Measurements from ENCODE around the gene NDST3. TPM values are rescaled to one million over a fixed set of nuclear protein-coding genes. Genes with fewer than 3 reads are reported as not detected.

Gene NDST3
- polyA plus RNA-seq, 2 donors, result 0.02 TPM

DNA sequence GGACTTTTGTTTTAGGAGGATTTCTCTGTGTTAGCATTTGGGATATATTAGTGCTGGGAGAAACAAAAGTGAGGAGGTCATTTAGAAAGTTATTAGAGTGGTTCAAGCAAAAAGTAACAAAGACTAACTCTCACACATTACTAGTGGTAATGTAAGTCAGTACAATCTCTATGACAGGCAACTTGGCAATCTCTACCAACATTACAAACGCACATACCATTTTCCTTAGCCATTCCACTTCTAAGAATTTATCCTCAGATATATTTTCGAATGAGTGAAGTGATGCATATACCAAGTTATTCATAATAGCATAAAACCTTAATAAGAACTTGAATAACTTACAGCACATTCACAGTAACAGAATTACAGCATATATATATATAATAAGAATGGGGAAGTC is 172.3 kb downstream of the NDST3 start:
- no peaks in the 10 kb centered on the region for H3K4me1 ChIP-seq (ENCODE audit: control insufficient read depth in 2 of 2, insufficient read depth in 2 of 2, low read length in 1 of 2)
- WGBS, 2 donors, result 83 to 94% methylated on average over 2 of the region's 2 CpGs
- H3K4me3 ChIP-seq (ENCODE audit: low read depth in 1 of 2, low read length in 2 of 2), result no peak overlapping the region
- no peaks in the 10 kb centered on the region for H3K27me3 ChIP-seq (ENCODE audit: control insufficient read depth in 1 of 2, insufficient read depth in 2 of 2, low read length in 2 of 2)
- no peak overlapping the region for H3K27ac ChIP-seq (ENCODE audit: low read depth in 2 of 2, low read length in 1 of 2)
- no peaks in the 10 kb centered on the region for H3K36me3 ChIP-seq (ENCODE audit: control insufficient read depth in 2 of 2, insufficient read depth in 2 of 2, low read length in 1 of 2)
- no peaks in the 10 kb centered on the region for H3K9me3 ChIP-seq (ENCODE audit: control insufficient read depth in 2 of 2, insufficient read depth in 1 of 2, low read depth in 1 of 2, low read length in 1 of 2)

DNA sequence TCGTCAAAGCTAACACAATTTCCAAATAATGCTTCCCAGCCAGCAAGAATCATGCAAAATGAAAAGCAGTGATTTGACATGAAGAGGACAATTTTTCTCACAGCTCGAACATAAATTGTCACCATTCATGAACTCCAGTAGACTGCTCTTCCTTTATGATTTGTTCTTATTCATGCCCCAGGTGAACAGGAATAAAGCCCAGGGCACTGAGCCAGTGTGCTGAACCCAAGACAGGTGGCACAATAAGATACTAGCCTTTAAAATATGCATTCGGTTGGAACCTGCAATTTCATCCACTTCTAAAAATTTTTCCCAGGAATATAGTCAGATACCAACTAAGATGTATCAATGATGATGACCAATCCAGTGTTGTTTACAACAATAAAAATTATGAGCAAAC is 178.8 kb downstream of the NDST3 start:
- H3K36me3 ChIP-seq (ENCODE audit: control insufficient read depth in 2 of 2, insufficient read depth in 2 of 2, low read length in 1 of 2), result no peaks in the 10 kb centered on the region
- no peaks in the 10 kb centered on the region for H3K4me1 ChIP-seq (ENCODE audit: control insufficient read depth in 2 of 2, insufficient read depth in 2 of 2, low read length in 1 of 2)
- no peaks in the 10 kb centered on the region for H3K9me3 ChIP-seq (ENCODE audit: control insufficient read depth in 2 of 2, insufficient read depth in 1 of 2, low read depth in 1 of 2, low read length in 1 of 2)
- no peak overlapping the region for H3K27ac ChIP-seq (ENCODE audit: low read depth in 2 of 2, low read length in 1 of 2)
- H3K27me3 ChIP-seq (ENCODE audit: control insufficient read depth in 1 of 2, insufficient read depth in 2 of 2, low read length in 2 of 2), result no peaks in the 10 kb centered on the region
- WGBS, 2 donors, result 75 to 83% methylated on average over 3 of the region's 3 CpGs
- no peak overlapping the region for H3K4me3 ChIP-seq (ENCODE audit: low read depth in 1 of 2, low read length in 2 of 2)

DNA sequence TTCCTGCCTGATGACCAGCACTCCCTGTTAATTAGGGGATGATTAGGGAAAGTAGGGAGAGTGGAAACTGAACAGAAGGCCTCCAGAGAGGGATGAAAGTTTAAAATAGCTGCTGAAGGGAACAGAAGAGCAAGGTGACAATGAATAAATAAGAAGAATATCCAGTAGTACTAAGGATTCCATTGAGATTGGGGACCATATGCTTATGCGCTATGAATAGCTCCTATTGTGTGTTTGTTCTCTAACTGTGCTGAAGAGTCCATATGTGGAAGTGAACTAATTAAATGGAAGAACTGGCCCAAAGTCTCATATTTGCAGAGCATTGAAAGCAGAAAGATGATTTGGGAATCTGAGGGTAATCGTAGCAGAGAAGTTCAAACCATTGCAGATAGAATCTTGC is 181.5 kb downstream of the NDST3 start:
- WGBS, 2 donors, result 92 to 93% methylated on average over 2 of the region's 2 CpGs
- no peak overlapping the region for H3K4me3 ChIP-seq (ENCODE audit: low read depth in 1 of 2, low read length in 2 of 2)
- no peak overlapping the region for H3K27ac ChIP-seq (ENCODE audit: low read depth in 2 of 2, low read length in 1 of 2)
- H3K9me3 ChIP-seq (ENCODE audit: control insufficient read depth in 2 of 2, insufficient read depth in 1 of 2, low read depth in 1 of 2, low read length in 1 of 2), result no peaks in the 10 kb centered on the region
- H3K36me3 ChIP-seq (ENCODE audit: control insufficient read depth in 2 of 2, insufficient read depth in 2 of 2, low read length in 1 of 2), result no peaks in the 10 kb centered on the region
- H3K4me1 ChIP-seq (ENCODE audit: control insufficient read depth in 2 of 2, insufficient read depth in 2 of 2, low read length in 1 of 2), result no peaks in the 10 kb centered on the region
- H3K27me3 ChIP-seq (ENCODE audit: control insufficient read depth in 1 of 2, insufficient read depth in 2 of 2, low read length in 2 of 2), result no peaks in the 10 kb centered on the region

DNA sequence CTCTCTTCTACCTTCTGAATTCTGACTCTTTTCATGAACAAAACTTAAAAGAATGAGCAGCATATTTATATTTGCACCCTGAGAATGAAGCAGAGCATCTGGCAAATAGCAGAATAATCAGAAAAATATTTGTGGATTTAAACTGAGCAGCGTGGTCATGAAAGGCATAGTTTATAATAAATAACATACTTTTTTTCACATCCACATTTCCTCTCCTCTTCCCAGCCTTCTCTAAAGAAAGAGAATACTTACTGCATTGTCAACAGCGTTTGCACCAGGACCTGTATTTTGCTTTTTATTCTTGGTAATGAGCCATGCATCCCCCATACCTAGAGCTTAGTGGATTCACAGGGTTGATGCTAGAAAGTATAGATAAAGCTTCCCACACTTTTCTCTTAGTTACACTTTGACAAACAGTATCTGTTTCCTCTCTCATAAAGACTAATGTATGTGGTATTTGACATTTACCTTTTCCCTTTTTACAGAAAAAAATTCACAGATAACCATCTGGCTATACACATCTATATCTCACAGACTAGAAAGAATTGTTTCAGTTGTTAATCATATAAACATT is 187.0 kb downstream of the NDST3 start:
- 30 to 37% methylated on average over 2 of the region's 2 CpGs for WGBS, 2 donors
- H3K4me3 ChIP-seq (ENCODE audit: low read depth in 1 of 2, low read length in 2 of 2), result no peak overlapping the region
- no peaks in the 10 kb centered on the region for H3K27me3 ChIP-seq (ENCODE audit: control insufficient read depth in 1 of 2, insufficient read depth in 2 of 2, low read length in 2 of 2)
- no peak overlapping the region for H3K27ac ChIP-seq (ENCODE audit: low read depth in 2 of 2, low read length in 1 of 2)
- no peaks in the 10 kb centered on the region for H3K36me3 ChIP-seq (ENCODE audit: control insufficient read depth in 2 of 2, insufficient read depth in 2 of 2, low read length in 1 of 2)
- H3K9me3 ChIP-seq (ENCODE audit: control insufficient read depth in 2 of 2, insufficient read depth in 1 of 2, low read depth in 1 of 2, low read length in 1 of 2), result no peaks in the 10 kb centered on the region
- H3K4me1 ChIP-seq (ENCODE audit: control insufficient read depth in 2 of 2, insufficient read depth in 2 of 2, low read length in 1 of 2), result no peaks in the 10 kb centered on the region

DNA sequence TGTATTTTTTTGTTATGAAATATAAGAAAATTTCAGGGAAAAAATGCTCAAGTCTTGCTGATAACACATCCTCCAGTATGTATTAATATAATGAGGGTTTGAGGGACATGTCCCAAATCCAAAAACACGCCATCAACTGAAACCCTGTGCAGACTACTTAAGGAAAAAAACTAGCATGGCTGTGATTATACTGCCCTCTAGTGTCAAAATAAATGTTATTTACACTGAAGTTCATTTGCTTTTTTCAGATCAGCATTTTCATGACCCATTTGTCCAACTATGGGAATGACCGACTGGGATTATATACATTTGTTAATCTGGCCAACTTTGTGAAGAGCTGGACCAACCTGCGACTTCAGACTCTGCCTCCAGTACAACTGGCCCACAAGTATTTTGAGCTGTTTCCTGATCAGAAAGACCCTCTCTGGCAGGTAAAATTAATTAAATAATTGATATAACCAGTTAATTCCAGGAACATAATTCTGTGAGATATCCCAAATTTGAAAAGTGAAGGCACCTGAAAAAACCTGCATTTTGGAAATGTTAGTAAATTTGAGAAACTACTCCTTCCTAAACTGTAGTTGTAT is 190.1 kb downstream of the NDST3 start:
- H3K4me3 ChIP-seq (ENCODE audit: low read depth in 1 of 2, low read length in 2 of 2), result no peak overlapping the region
- no peaks in the 10 kb centered on the region for H3K9me3 ChIP-seq (ENCODE audit: control insufficient read depth in 2 of 2, insufficient read depth in 1 of 2, low read depth in 1 of 2, low read length in 1 of 2)
- WGBS, 2 donors, result 6 to 8% methylated on average over 3 of the region's 3 CpGs
- H3K36me3 ChIP-seq (ENCODE audit: control insufficient read depth in 2 of 2, insufficient read depth in 2 of 2, low read length in 1 of 2), result no peaks in the 10 kb centered on the region
- H3K27me3 ChIP-seq (ENCODE audit: control insufficient read depth in 1 of 2, insufficient read depth in 2 of 2, low read length in 2 of 2), result no peaks in the 10 kb centered on the region
- no peak overlapping the region for H3K27ac ChIP-seq (ENCODE audit: low read depth in 2 of 2, low read length in 1 of 2)
- no peaks in the 10 kb centered on the region for H3K4me1 ChIP-seq (ENCODE audit: control insufficient read depth in 2 of 2, insufficient read depth in 2 of 2, low read length in 1 of 2)

DNA sequence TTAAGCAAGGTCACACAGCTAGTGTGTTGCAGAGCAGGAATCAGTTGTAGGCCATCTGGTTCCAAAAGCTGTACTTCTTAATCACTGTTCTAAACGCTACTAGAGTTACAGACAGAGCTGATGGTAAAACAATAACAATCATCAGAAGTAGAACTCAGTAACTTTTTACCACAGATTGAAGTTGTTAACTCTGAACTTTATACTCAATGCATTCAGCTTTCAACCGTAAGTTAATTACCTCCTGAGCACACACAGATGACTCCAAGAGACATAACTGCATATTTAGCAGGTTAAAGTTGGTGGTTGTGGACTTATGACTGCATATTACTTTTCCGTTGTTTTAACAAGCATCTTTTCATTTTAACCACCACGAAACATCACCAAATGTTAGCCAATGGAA is 191.2 kb downstream of the NDST3 start:
- WGBS, 2 donors, result 69 to 74% methylated on average over 4 of the region's 4 CpGs
- no peaks in the 10 kb centered on the region for H3K27me3 ChIP-seq (ENCODE audit: control insufficient read depth in 1 of 2, insufficient read depth in 2 of 2, low read length in 2 of 2)

DNA sequence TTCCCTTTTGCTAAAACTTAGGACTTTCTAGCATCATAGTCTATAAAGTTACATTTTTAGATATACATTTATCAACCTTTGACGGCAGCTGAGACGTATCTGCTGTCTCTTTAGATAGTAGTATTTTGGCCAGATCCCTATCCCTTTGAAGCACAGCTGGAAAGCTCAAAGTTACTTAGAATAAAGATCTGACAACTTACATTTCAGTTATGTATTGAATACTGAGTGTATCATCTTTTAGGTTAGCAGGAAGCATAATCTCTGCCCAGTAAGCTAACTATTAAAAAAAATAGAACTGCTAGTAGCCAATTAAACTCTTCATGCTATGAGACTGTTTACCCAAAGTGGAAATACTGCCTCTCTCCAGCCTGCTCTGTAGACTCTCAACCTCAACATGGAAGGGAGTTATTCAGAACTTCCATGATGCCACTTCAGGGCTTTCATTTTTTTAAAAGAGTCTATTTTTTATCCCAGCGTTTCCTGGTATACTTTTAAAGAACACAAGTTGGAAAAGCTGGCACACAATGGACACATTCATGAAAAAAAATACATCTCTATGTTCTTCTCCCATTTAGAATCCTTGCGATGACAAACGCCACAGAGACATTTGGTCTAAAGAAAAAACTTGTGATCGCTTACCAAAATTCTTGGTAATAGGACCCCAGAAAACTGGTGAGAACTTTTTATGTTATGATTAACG is 192.2 kb downstream of the NDST3 start:
- no peaks in the 10 kb centered on the region for H3K27me3 ChIP-seq (ENCODE audit: control insufficient read depth in 1 of 2, insufficient read depth in 2 of 2, low read length in 2 of 2)
- no peaks in the 10 kb centered on the region for H3K9me3 ChIP-seq (ENCODE audit: control insufficient read depth in 2 of 2, insufficient read depth in 1 of 2, low read depth in 1 of 2, low read length in 1 of 2)
- no peaks in the 10 kb centered on the region for H3K4me1 ChIP-seq (ENCODE audit: control insufficient read depth in 2 of 2, insufficient read depth in 2 of 2, low read length in 1 of 2)
- no peak overlapping the region for H3K27ac ChIP-seq (ENCODE audit: low read depth in 2 of 2, low read length in 1 of 2)
- no peaks in the 10 kb centered on the region for H3K36me3 ChIP-seq (ENCODE audit: control insufficient read depth in 2 of 2, insufficient read depth in 2 of 2, low read length in 1 of 2)
- 64 to 68% methylated on average over 7 of the region's 7 CpGs for WGBS, 2 donors
- no peak overlapping the region for H3K4me3 ChIP-seq (ENCODE audit: low read depth in 1 of 2, low read length in 2 of 2)

More for the DNA sequence above, 191.2 kb downstream of the NDST3 start:
- H3K36me3 ChIP-seq (ENCODE audit: control insufficient read depth in 2 of 2, insufficient read depth in 2 of 2, low read length in 1 of 2), result no peaks in the 10 kb centered on the region
- no peaks in the 10 kb centered on the region for H3K9me3 ChIP-seq (ENCODE audit: control insufficient read depth in 2 of 2, insufficient read depth in 1 of 2, low read depth in 1 of 2, low read length in 1 of 2)
- no peak overlapping the region for H3K27ac ChIP-seq (ENCODE audit: low read depth in 2 of 2, low read length in 1 of 2)
- H3K4me3 ChIP-seq (ENCODE audit: low read depth in 1 of 2, low read length in 2 of 2), result no peak overlapping the region
- H3K4me1 ChIP-seq (ENCODE audit: control insufficient read depth in 2 of 2, insufficient read depth in 2 of 2, low read length in 1 of 2), result no peaks in the 10 kb centered on the region

DNA sequence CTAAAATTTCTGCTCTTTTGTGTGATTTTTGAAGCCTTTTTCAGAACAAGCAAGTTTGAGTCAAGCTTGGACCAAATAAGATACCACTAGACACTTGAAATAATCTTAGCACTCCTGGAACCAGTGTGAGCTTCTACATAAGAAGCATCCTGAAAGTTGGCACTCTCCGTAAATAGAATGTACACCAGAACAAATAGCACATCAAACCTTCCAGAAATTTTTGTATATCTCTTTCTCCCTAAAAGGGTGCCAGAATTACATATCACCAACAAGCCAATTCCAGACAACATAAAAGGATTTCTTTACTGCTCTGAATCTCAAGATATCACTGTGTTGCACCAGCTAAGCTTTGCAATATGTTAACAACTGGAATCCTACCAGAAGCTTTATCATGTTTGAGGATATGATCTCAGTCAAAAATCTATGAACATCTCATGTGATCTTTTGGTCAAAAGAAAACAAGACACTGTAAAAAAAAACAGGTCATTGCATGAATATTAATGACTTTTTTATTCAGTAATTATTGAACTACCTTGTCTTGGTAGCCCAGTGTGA is 201.4 kb downstream of the NDST3 start:
- WGBS, 2 donors, result 48 to 54% methylated on average over 1 of the region's 1 CpG
- H3K4me1 ChIP-seq (ENCODE audit: control insufficient read depth in 2 of 2, insufficient read depth in 2 of 2, low read length in 1 of 2), result no peaks in the 10 kb centered on the region
- H3K9me3 ChIP-seq (ENCODE audit: control insufficient read depth in 2 of 2, insufficient read depth in 1 of 2, low read depth in 1 of 2, low read length in 1 of 2), result no peaks in the 10 kb centered on the region
- no peak overlapping the region for H3K27ac ChIP-seq (ENCODE audit: low read depth in 2 of 2, low read length in 1 of 2)
- H3K27me3 ChIP-seq (ENCODE audit: control insufficient read depth in 1 of 2, insufficient read depth in 2 of 2, low read length in 2 of 2), result no peaks in the 10 kb centered on the region
- H3K36me3 ChIP-seq (ENCODE audit: control insufficient read depth in 2 of 2, insufficient read depth in 2 of 2, low read length in 1 of 2), result no peaks in the 10 kb centered on the region
- H3K4me3 ChIP-seq (ENCODE audit: low read depth in 1 of 2, low read length in 2 of 2), result no peak overlapping the region

DNA sequence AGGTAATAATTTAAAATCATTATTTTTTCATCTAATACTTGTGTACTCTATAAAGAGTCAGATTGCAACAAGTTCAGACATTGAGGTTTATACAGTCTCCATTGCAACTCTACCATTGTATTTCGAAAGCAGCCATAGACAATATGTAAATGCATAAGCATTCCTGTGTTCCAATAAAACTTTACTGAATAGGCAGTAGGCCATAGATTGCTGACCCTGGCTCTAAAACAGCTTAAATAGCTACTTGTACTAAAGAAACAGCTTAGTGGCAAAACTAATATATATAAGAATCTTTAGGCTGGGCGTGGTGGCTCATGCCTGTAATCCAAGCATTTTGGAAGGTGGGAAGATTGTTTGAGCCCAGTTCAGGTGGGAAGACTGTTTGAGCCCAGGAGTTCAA is 203.2 kb downstream of the NDST3 start:
- H3K27ac ChIP-seq (ENCODE audit: low read depth in 2 of 2, low read length in 1 of 2), result no peak overlapping the region
- WGBS, 2 donors, result 86 to 91% methylated on average over 2 of the region's 2 CpGs

More for the DNA sequence above, 203.2 kb downstream of the NDST3 start:
- Histone ChIP-seq H3K4me3 (ENCODE audit: low read depth in 1 of 2, low read length in 2 of 2) (no peak overlapping the region), H3K9me3 (ENCODE audit: control insufficient read depth in 2 of 2, insufficient read depth in 1 of 2, low read depth in 1 of 2, low read length in 1 of 2) (no peaks in the 10 kb centered on the region), H3K36me3 (ENCODE audit: control insufficient read depth in 2 of 2, insufficient read depth in 2 of 2, low read length in 1 of 2) (no peaks in the 10 kb centered on the region), H3K4me1 (ENCODE audit: control insufficient read depth in 2 of 2, insufficient read depth in 2 of 2, low read length in 1 of 2) (no peaks in the 10 kb centered on the region), H3K27me3 (ENCODE audit: control insufficient read depth in 1 of 2, insufficient read depth in 2 of 2, low read length in 2 of 2) (no peaks in the 10 kb centered on the region)

All from esophagus (tissue), 2 donors.